Esophagus squamous epithelium (tissue), 5 donors: ENCODE data around the gene NLGN1. TPM values are rescaled to one million over a fixed set of nuclear protein-coding genes. Genes with fewer than 3 reads are reported as not detected.

Experiments used
- DNase-seq: peaks from one replicate; lab custom pipeline; 2025; lab: John Stamatoyannopoulos, UW
- H3K27ac ChIP-seq, 4 donors: fragments of 200-600 bp; sonication (generic); one replicate each; pipeline ENCODE4 v1.5.1; 2016 to 2019; ENCODE audit warnings: mild to moderate bottlenecking in 1 of 4
- H3K27me3 ChIP-seq, 4 donors: fragments of 200-600 bp; sonication (generic); 1 replicate in 3 of 4; 2 replicates in 1 of 4; pipeline versions ENCODE4 v1.5.1 to v1.6.0; 2017 to 2021; ENCODE audit warnings: antibody characterized with exemption in 1 of 4
- H3K36me3 ChIP-seq, 3 donors: fragments of 200-600 bp; sonication (generic); one replicate each; pipeline ENCODE4 v1.5.1; 2016 to 2019
- H3K4me1 ChIP-seq, 3 donors: fragments of 200-600 bp; sonication (generic); one replicate each; pipeline ENCODE4 v1.5.1; 2017 to 2019
- H3K4me3 ChIP-seq, 4 donors: fragments of 200-600 bp; sonication (generic); 1 replicate in 3 of 4; 2 replicates in 1 of 4; pipeline ENCODE4 v1.5.1; 2016 to 2019; ENCODE audit warnings: mild to moderate bottlenecking in 2 of 4, moderate library complexity in 1 of 4
- H3K9me3 ChIP-seq, 3 donors: fragments of 200-600 bp; sonication (generic); one replicate each; pipeline ENCODE4 v1.5.1; 2016 to 2019
- CTCF ChIP-seq, 6 experiments: fragments of 450-650 bp in 4 of 6; fragments of 200-600 bp in 2 of 6; sonication (generic) in 2 of 6; IDR thresholded peaks; one replicate each; pipeline ENCODE4 v1.5.1; 2016 to 2019; ENCODE audit warnings: antibody characterized with exemption in 6 of 6, mild to moderate bottlenecking in 4 of 6, moderate library complexity in 4 of 6
- POLR2A ChIP-seq, 4 donors: fragments of 450-650 bp; IDR thresholded peaks; one replicate each; pipeline ENCODE4 v1.6.1; 2017; ENCODE audit warnings: antibody characterized with exemption in 4 of 4, mild to moderate bottlenecking in 4 of 4, moderate library complexity in 3 of 4
- WGBS, 2 donors: methylation state at CpG; one replicate each; pipeline ENCODE4 v1.1.5; 2018; 5-methylcytosine and 5-hydroxymethylcytosine counted together
- intact Hi-C: fragments of 100-400 bp; cut with DNase I; formaldehyde crosslinking; loops from one replicate; pipeline ENCODE4 v1.15.0; 2022
- total RNA-seq, 4 donors: library from RNA; depleted of rRNA; stranded (reverse); fragments of >200 nt; gene quantifications; one replicate each; pipeline ENCODE4 v1.1.0, GENCODE V29; 2016
- donor health status: DM: yes; HTN: yes; CAD: no.

The NLGN1 gene
- total RNA-seq, 4 donors from 2014 or later: 0.34 to 12.6 (median 2.9) TPM

- H3K4me3 ChIP-seq: no peak overlapping the region
- 58 to 68% methylated on average over 2 of the region's 2 CpGs for WGBS, 2 donors
- TF ChIP-seq POLR2A (IDR thresholded peaks at IDR 0.05) (no peak), CTCF (IDR thresholded peaks at IDR 0.05) (no peak)
- no peaks in the 10 kb centered on the region for H3K27me3 ChIP-seq
- H3K36me3 ChIP-seq: no peaks in the 10 kb centered on the region
- H3K4me1 ChIP-seq: no peaks in the 10 kb centered on the region
- H3K9me3 ChIP-seq: no peaks in the 10 kb centered on the region
- no peak for DNase-seq
- no peak overlapping the region for H3K27ac ChIP-seq
- intact Hi-C loops: no loop called here
Measured at GRCh38 chr3:173479301-173479700, 81.8 kb downstream of the NLGN1 start.

GRCh38 chr3:173501931-173502489, 104.5 kb downstream of the NLGN1 start:
- DNase-seq: no peak
- WGBS, 2 donors: 6 to 24% methylated on average over 1 of the region's 1 CpG

GRCh38 chr3:173502983-173503568, 105.5 kb downstream of the NLGN1 start:
- Histone ChIP-seq H3K27ac (no peak overlapping the region), H3K36me3 (no peaks in the 10 kb centered on the region), H3K9me3 (no peaks in the 10 kb centered on the region), H3K27me3 (no peaks in the 10 kb centered on the region), H3K4me3 (no peak overlapping the region), H3K4me1 (no peaks in the 10 kb centered on the region)
- no peak for TF ChIP-seq CTCF (IDR thresholded peaks at IDR 0.05)
- TF ChIP-seq POLR2A (IDR thresholded peaks at IDR 0.05): no peak
- WGBS, 2 donors: 25 to 30% methylated on average over 4 of the region's 4 CpGs
- DNase-seq: no peak
- intact Hi-C loops: no loop called here

More at GRCh38 chr3:173501931-173502489, 104.5 kb downstream of the NLGN1 start:
- TF ChIP-seq POLR2A (IDR thresholded peaks at IDR 0.05) (no peak), CTCF (IDR thresholded peaks at IDR 0.05) (no peak)
- no peak overlapping the region for H3K4me3 ChIP-seq
- intact Hi-C loops: no loop called here
- no peaks in the 10 kb centered on the region for H3K4me1 ChIP-seq
- no peak overlapping the region for H3K27ac ChIP-seq
- H3K9me3 ChIP-seq: no peaks in the 10 kb centered on the region
- H3K27me3 ChIP-seq: no peaks in the 10 kb centered on the region
- no peaks in the 10 kb centered on the region for H3K36me3 ChIP-seq

GRCh38 chr3:173510565-173510964, 113.0 kb downstream of the NLGN1 start:
- no peak for DNase-seq
- Histone ChIP-seq H3K27me3 (no peaks in the 10 kb centered on the region), H3K9me3 (no peaks in the 10 kb centered on the region), H3K4me3 (no peak overlapping the region), H3K4me1 (peaks cover 0 to 6% (median 0%) of the 10 kb centered on the region in 3 donors), H3K36me3 (no peaks in the 10 kb centered on the region), H3K27ac (no peak overlapping the region)
- TF ChIP-seq POLR2A (IDR thresholded peaks at IDR 0.05): no peak
- TF ChIP-seq CTCF (IDR thresholded peaks at IDR 0.05): no peak
- 52 to 55% methylated on average over 4 of the region's 4 CpGs for whole genome bisulfite sequencing, 2 donors
- intact Hi-C loops: no loop called here

- DNase-seq: no peak
- H3K9me3 ChIP-seq: no peaks in the 10 kb centered on the region
- intact Hi-C loops: no loop called here
- H3K4me1 ChIP-seq: peaks cover 0 to 6% (median 0%) of the 10 kb centered on the region in 3 donors
- TF ChIP-seq POLR2A (IDR thresholded peaks at IDR 0.05): no peak
- no peak for TF ChIP-seq CTCF (IDR thresholded peaks at IDR 0.05)
- no peaks in the 10 kb centered on the region for H3K27me3 ChIP-seq
- no peak overlapping the region for H3K27ac ChIP-seq
- no peak overlapping the region for H3K4me3 ChIP-seq
- H3K36me3 ChIP-seq: no peaks in the 10 kb centered on the region
- 29 to 43% methylated on average over 1 of the region's 1 CpG for WGBS, 2 donors
Measured at GRCh38 chr3:173513123-173513522, 115.6 kb downstream of the NLGN1 start.
